ENCODE measurements around the gene DNAJB8. TPM values are rescaled to one million over a fixed set of nuclear protein-coding genes. Genes with fewer than 3 reads are reported as not detected.

The DNAJB8 gene
- total and polyA plus RNA-seq, 2 experiments from 2014 or later = not detected

- Histone ChIP-seq H3K4me2 (peak overlapping the region; percentile 90), H3K27me3 (peaks cover 68% of the 10 kb centered on the region), H4K20me1 (ENCODE audit: insufficient read depth, poor library complexity, severe bottlenecking) (no peaks in the 10 kb centered on the region), H3K9me2 (replicated peaks; ENCODE audit: insufficient read depth) (no peaks in the 10 kb centered on the region), H3K36me3 (replicated peaks; ENCODE audit: insufficient read depth, low read depth) (no peaks in the 10 kb centered on the region), H3K79me2 (no peaks in the 10 kb centered on the region), H3K4me1 (ENCODE audit: insufficient read depth) (no peaks in the 10 kb centered on the region), H2AFZ (no peak overlapping the region), H3K4me3 (peak overlapping the region; percentile 67), H3K9me3 (ENCODE audit: low read depth) (no peaks in the 10 kb centered on the region), H3K27ac (no peak overlapping the region)
- 67% methylated on average over 5 of the region's 5 CpGs for WGBS (ENCODE audit: low lambda C conversion rate, missing lambda C conversion rate)
- TF ChIP-seq CTCF (IDR thresholded peaks at IDR 0.05; ENCODE audit: poor library complexity) = no peak
- no peak for TF ChIP-seq EZH2 (IDR thresholded peaks at IDR 0.05; ENCODE audit: borderline replicate concordance)
- no peak for TF ChIP-seq EZH2phosphoT487 (IDR thresholded peaks at IDR 0.05; ENCODE audit: low read depth, severe bottlenecking, unreplicated experiment)
- no peak for DNase-seq (ENCODE audit: low spot score)
Measured at GRCh38 chr3:128498127-128498626, 31.5 kb upstream of the DNAJB8 start.

DNA sequence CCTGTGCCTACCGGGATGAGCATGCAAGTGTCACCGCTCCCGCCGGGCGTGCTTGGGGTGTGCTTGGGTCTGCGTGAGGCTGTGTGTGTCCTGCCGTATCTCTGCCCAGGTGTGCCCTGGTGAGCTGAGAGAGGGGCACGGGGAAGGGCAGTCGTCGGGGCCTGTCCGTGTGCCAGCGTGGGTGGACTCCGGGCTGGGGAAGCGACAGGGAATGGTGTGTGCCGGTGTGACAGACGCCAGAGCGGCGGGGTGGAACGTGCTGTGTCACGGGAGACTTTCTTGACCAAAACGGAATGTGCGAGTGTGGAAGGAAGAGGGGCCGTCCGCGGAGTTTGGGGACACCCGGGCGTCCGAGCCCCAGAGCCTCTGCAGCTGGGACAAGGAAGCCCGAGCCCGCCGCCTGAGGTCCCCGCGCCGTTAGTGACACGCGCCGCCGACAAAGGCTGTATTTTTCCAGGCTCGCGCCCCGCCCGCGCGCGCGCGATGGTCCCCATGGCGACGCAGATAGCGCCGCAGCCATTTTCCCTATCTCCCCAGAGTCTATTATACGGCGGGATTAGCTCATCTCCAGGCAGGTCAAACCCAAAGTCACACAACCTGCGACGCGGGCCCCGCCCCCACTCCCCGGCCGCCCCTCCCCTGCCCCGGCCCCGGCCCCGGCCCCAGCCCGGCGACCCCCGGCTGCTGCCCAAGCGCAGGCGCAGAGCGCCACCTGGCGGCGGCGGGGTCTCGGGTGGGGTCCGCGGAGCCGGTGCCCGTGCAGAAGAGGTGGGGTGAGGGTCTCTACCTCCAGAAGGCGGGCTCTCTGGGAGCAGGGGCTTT lies 30.8 kb upstream of the DNAJB8 start:
- DNase-seq (ENCODE audit: low spot score) = peak; percentile 81
- peak overlapping the region; percentile 67 for H3K4me3 ChIP-seq
- no peak overlapping the region for H3K27ac ChIP-seq
- H3K4me1 ChIP-seq (ENCODE audit: insufficient read depth) = peaks cover 5% of the 10 kb centered on the region
- H4K20me1 ChIP-seq (ENCODE audit: insufficient read depth, poor library complexity, severe bottlenecking) = no peaks in the 10 kb centered on the region
- H3K4me2 ChIP-seq = peak overlapping the region; percentile 90
- peak overlapping the region; percentile 49 for H2AFZ ChIP-seq
- TF ChIP-seq CTCF (IDR thresholded peaks at IDR 0.05; ENCODE audit: poor library complexity) (peak; percentile 75), EZH2phosphoT487 (IDR thresholded peaks at IDR 0.05; ENCODE audit: low read depth, severe bottlenecking, unreplicated experiment) (no peak)
- H3K27me3 ChIP-seq = peaks cover 73% of the 10 kb centered on the region
- H3K36me3 ChIP-seq (replicated peaks; ENCODE audit: insufficient read depth, low read depth) = no peaks in the 10 kb centered on the region
- WGBS (ENCODE audit: low lambda C conversion rate, missing lambda C conversion rate) = 3% methylated on average over 66 of the region's 77 CpGs
- H3K9me2 ChIP-seq (replicated peaks; ENCODE audit: insufficient read depth) = no peaks in the 10 kb centered on the region
- H3K9me3 ChIP-seq (ENCODE audit: low read depth) = no peaks in the 10 kb centered on the region
- H3K79me2 ChIP-seq = no peaks in the 10 kb centered on the region

GRCh38 chr3:128496602-128497304 lies 30.1 kb upstream of the DNAJB8 start:
- no peak for TF ChIP-seq CTCF (IDR thresholded peaks at IDR 0.05; ENCODE audit: poor library complexity)
- TF ChIP-seq EZH2phosphoT487 (IDR thresholded peaks at IDR 0.05; ENCODE audit: low read depth, severe bottlenecking, unreplicated experiment) = peak; percentile 30
- peak; percentile 89 for TF ChIP-seq EZH2 (IDR thresholded peaks at IDR 0.05; ENCODE audit: borderline replicate concordance)
- H4K20me1 ChIP-seq (ENCODE audit: insufficient read depth, poor library complexity, severe bottlenecking) = no peaks in the 10 kb centered on the region
- no peaks in the 10 kb centered on the region for H3K36me3 ChIP-seq (replicated peaks; ENCODE audit: insufficient read depth, low read depth)
- H3K4me1 ChIP-seq (ENCODE audit: insufficient read depth) = peaks cover 8% of the 10 kb centered on the region
- WGBS (ENCODE audit: low lambda C conversion rate, missing lambda C conversion rate) = 11% methylated on average over 45 of the region's 45 CpGs
- H3K4me3 ChIP-seq = no peak overlapping the region
- H3K9me2 ChIP-seq (replicated peaks; ENCODE audit: insufficient read depth) = no peaks in the 10 kb centered on the region
- no peaks in the 10 kb centered on the region for H3K9me3 ChIP-seq (ENCODE audit: low read depth)
- DNase-seq (ENCODE audit: low spot score) = no peak
- H3K4me2 ChIP-seq = peak overlapping the region; percentile 90
- H3K79me2 ChIP-seq = no peaks in the 10 kb centered on the region
- H3K27ac ChIP-seq = no peak overlapping the region
- H3K27me3 ChIP-seq = peaks cover 73% of the 10 kb centered on the region
- H2AFZ ChIP-seq = no peak overlapping the region

Data from hepatocyte (in vitro differentiated cells).